H1 (cell line): ENCODE data around the gene ZNF526. TPM values are rescaled to one million over a fixed set of nuclear protein-coding genes. Genes with fewer than 3 reads are reported as not detected.

Experiments
- CTCF ChIA-PET: fragments of 300-600 bp; sonication (Branson Sonifier 250); formaldehyde crosslinking; loops from one replicate; lab custom pipeline; 2021; ENCODE audit not compliant: partially characterized antibody; lab: Charles Lee
- POLR2A ChIA-PET: fragments of 300-600 bp; sonication (Branson Sonifier 250); formaldehyde crosslinking; loops from one replicate; lab custom pipeline; 2021; ENCODE audit warnings: inconsistent platforms; ENCODE audit not compliant: partially characterized antibody; lab: Charles Lee
- DNase-seq, 2 experiments: peaks; one replicate each; pipeline versions ENCODE4 v3.0.0 to v3.0.0-alpha.2; 2010 to 2022; ENCODE audit warnings: low spot score in 2 of 2, low read depth in 1 of 2, mixed read lengths in 1 of 2
- FAIRE-seq: peaks from 2 replicates; lab custom pipeline; 2011; peaks lifted over from hg19 to GRCh38; lab: Jason Lieb, UNC
- H2AFZ ChIP-seq: 2 replicates; pipeline ENCODE4 v1.8.1; 2012; ENCODE audit warnings: low read length, inconsistent platforms
- H2AK5ac ChIP-seq: 2 replicates; pipeline ENCODE4 v1.6.1; 2013; ENCODE audit warnings: low read depth, low read length
- H2BK120ac ChIP-seq: replicated peaks from 2 replicates; pipeline ENCODE3; 2013; ENCODE audit warnings: low read depth, low read length, inconsistent platforms
- H2BK12ac ChIP-seq: 2 replicates; pipeline ENCODE4 v1.6.1; 2013; ENCODE audit warnings: low read depth, low read length
- H2BK15ac ChIP-seq: 2 replicates; pipeline ENCODE4 v1.6.1; 2013; ENCODE audit warnings: low read length
- H2BK20ac ChIP-seq: 2 replicates; pipeline ENCODE4 v1.6.1; 2013; ENCODE audit warnings: low read length
- H2BK5ac ChIP-seq: 2 replicates; pipeline ENCODE4 v1.6.1; 2013; ENCODE audit warnings: low read depth, low read length
- H3K14ac ChIP-seq: 2 replicates; pipeline ENCODE4 v1.6.1; 2013; ENCODE audit warnings: inconsistent platforms; ENCODE audit not compliant: insufficient read length
- H3K18ac ChIP-seq: 2 replicates; pipeline ENCODE4 v1.6.1; 2013; ENCODE audit warnings: low read length; ENCODE audit errors: extremely low read depth
- H3K23ac ChIP-seq: 2 replicates; pipeline ENCODE4 v1.6.1; 2013; ENCODE audit warnings: inconsistent platforms; ENCODE audit not compliant: insufficient read length
- H3K23me2 ChIP-seq: 2 replicates; pipeline ENCODE4 v1.6.1; 2013; ENCODE audit warnings: low read depth, low read length
- H3K27ac ChIP-seq: 2 replicates; pipeline ENCODE4 v1.6.1; 2011; ENCODE audit warnings: low read depth, low read length, inconsistent platforms
- H3K27me3 ChIP-seq, 4 experiments: replicated peaks in 1 of 4; 1 replicate in 1 of 4; 2 replicates in 3 of 4; pipeline versions ENCODE4 v1.6.1 to v1.8.1; 2011 to 2013; ENCODE audit warnings: low read length in 3 of 4, mild to moderate bottlenecking in 3 of 4, inconsistent platforms in 2 of 4, mixed read lengths in 2 of 4, moderate library complexity in 1 of 4; ENCODE audit not compliant: control insufficient read depth in 3 of 4, insufficient read depth in 3 of 4; ENCODE audit errors: extremely low read depth in 1 of 4
- H3K36me3 ChIP-seq, 4 experiments: 2 replicates each; pipeline versions ENCODE4 v1.6.1 to v1.8.1; 2011 to 2013; ENCODE audit warnings: mild to moderate bottlenecking in 4 of 4, low read length in 3 of 4, moderate library complexity in 2 of 4, control low read depth in 1 of 4, inconsistent platforms in 1 of 4; ENCODE audit not compliant: insufficient read depth in 4 of 4, control insufficient read depth in 2 of 4
- H3K4ac ChIP-seq: replicated peaks from 2 replicates; pipeline ENCODE3; 2013; ENCODE audit warnings: low read length, low read depth, mixed read lengths, inconsistent platforms; ENCODE audit not compliant: insufficient read length
- H3K4me1 ChIP-seq, 4 experiments: replicated peaks in 1 of 4; 1 replicate in 1 of 4; 2 replicates in 3 of 4; pipeline versions ENCODE4 v1.6.1 to v1.8.1; 2011 to 2013; ENCODE audit warnings: low read length in 3 of 4, inconsistent platforms in 2 of 4, mixed read lengths in 1 of 4; ENCODE audit not compliant: insufficient read depth in 4 of 4, control insufficient read depth in 3 of 4
- H3K4me2 ChIP-seq, 2 experiments: 2 replicates each; pipeline versions ENCODE4 v1.6.1 to v1.8.1; 2011 to 2013; ENCODE audit warnings: low read depth in 2 of 2, low read length in 2 of 2, control low read depth in 1 of 2, inconsistent platforms in 1 of 2, mild to moderate bottlenecking in 1 of 2; ENCODE audit not compliant: insufficient read depth in 1 of 2
- H3K4me3 ChIP-seq, 4 experiments: fragments of 200-600, 300-600 bp in 1 of 4; sonication (generic), shearing (Covaris generic), sonication (Bioruptor Twin) in 1 of 4; 2 replicates each; pipeline versions ENCODE4 v1.5.1 to v1.8.1; 2011 to 2016; ENCODE audit warnings: low read length in 4 of 4, low read depth in 3 of 4, control low read depth in 2 of 4, inconsistent platforms in 2 of 4, mild to moderate bottlenecking in 2 of 4, mixed read lengths in 1 of 4, moderate library complexity in 1 of 4; ENCODE audit not compliant: insufficient read depth in 2 of 4; ENCODE audit errors: extremely low read depth in 1 of 4
- H3K56ac ChIP-seq: replicated peaks from 2 replicates; pipeline ENCODE3; 2013; ENCODE audit warnings: low read depth, mild to moderate bottlenecking, mixed read lengths, low read length, inconsistent platforms; ENCODE audit not compliant: insufficient read length
- H3K79me1 ChIP-seq: 2 replicates; pipeline ENCODE4 v1.6.1; 2013; ENCODE audit warnings: low read depth, low read length, control low read depth
- H3K79me2 ChIP-seq, 2 experiments: 2 replicates each; pipeline versions ENCODE4 v1.6.1 to v1.8.1; 2012 to 2013; ENCODE audit warnings: low read length in 2 of 2, mild to moderate bottlenecking in 2 of 2, inconsistent platforms in 1 of 2; ENCODE audit not compliant: insufficient read depth in 2 of 2, control insufficient read depth in 1 of 2
- H3K9ac ChIP-seq, 4 experiments: replicated peaks in 1 of 4; 1 replicate in 1 of 4; 2 replicates in 3 of 4; pipeline versions ENCODE4 v1.6.1 to v1.8.1; 2011 to 2013; ENCODE audit warnings: low read depth in 3 of 4, low read length in 3 of 4, control low read depth in 2 of 4, mild to moderate bottlenecking in 2 of 4, moderate library complexity in 2 of 4, inconsistent platforms in 1 of 4; ENCODE audit errors: extremely low read depth in 1 of 4
- H3K9me3 ChIP-seq, 2 experiments: 2 replicates each; pipeline versions ENCODE4 v1.6.1 to v1.8.1; 2012 to 2013; ENCODE audit warnings: mild to moderate bottlenecking in 2 of 2, moderate library complexity in 2 of 2, control low read depth in 1 of 2, inconsistent platforms in 1 of 2, low read depth in 1 of 2, low read length in 1 of 2, mixed read lengths in 1 of 2; ENCODE audit not compliant: insufficient read depth in 2 of 2
- H4K20me1 ChIP-seq, 2 experiments: replicated peaks in 1 of 2; 2 replicates each; pipeline versions ENCODE3 to v1.8.1; 2011 to 2013; ENCODE audit warnings: inconsistent platforms in 2 of 2, low read length in 2 of 2, mild to moderate bottlenecking in 1 of 2; ENCODE audit not compliant: insufficient read depth in 2 of 2, control insufficient read depth in 1 of 2
- H4K5ac ChIP-seq: 2 replicates; pipeline ENCODE4 v1.6.1; 2013; ENCODE audit warnings: low read length, low read depth, mixed read lengths, inconsistent platforms; ENCODE audit not compliant: insufficient read length
- H4K8ac ChIP-seq: 2 replicates; pipeline ENCODE4 v1.8.0; 2013; ENCODE audit warnings: mild to moderate bottlenecking, moderate library complexity, low read length, inconsistent platforms; ENCODE audit not compliant: insufficient read depth; ENCODE audit errors: extremely low read depth
- H4K91ac ChIP-seq: replicated peaks from 2 replicates; pipeline ENCODE3; 2013; ENCODE audit warnings: low read length, mixed read lengths, inconsistent platforms; ENCODE audit not compliant: insufficient read length
- ASH2L ChIP-seq: fragments of 200-600, 300-600 bp; sonication (generic); IDR thresholded peaks from one replicate; pipeline ENCODE4 v1.7.1; 2017; ENCODE audit warnings: low read length
- BACH1 ChIP-seq: IDR thresholded peaks from 2 replicates; pipeline ENCODE4 v1.6.1; 2012; ENCODE audit warnings: low read length, improper control_type of control experiment
- CBX5 ChIP-seq: fragments of 300-800, 300-1000 bp; sonication (generic); IDR thresholded peaks from 2 replicates; pipeline ENCODE4 v1.7.1; 2016; ENCODE audit warnings: antibody characterized with exemption, low read length, low read depth
- CHD1 ChIP-seq: IDR thresholded peaks from 2 replicates; pipeline ENCODE4 v1.6.1; 2012; ENCODE audit warnings: low read depth, low read length, improper control_type of control experiment
- CHD2 ChIP-seq: IDR thresholded peaks from 2 replicates; pipeline ENCODE4 v1.6.1; 2012; ENCODE audit warnings: low read length, improper control_type of control experiment
- EP300 ChIP-seq, 2 experiments: IDR thresholded peaks; 1 replicate in 1 of 2; 2 replicates in 1 of 2; pipeline ENCODE4 v1.6.1; 2011 to 2012; ENCODE audit warnings: low read depth in 2 of 2, low read length in 2 of 2, mild to moderate bottlenecking in 2 of 2, borderline replicate concordance in 1 of 2, inconsistent platforms in 1 of 2, moderate library complexity in 1 of 2
- KDM1A ChIP-seq: fragments of 200-600, 300-600 bp; sonication (generic); IDR thresholded peaks from 2 replicates; pipeline ENCODE4 v1.7.1; 2016; ENCODE audit warnings: mild to moderate bottlenecking, low read length, borderline replicate concordance
- MAX ChIP-seq: IDR thresholded peaks from 2 replicates; pipeline ENCODE4 v1.6.1; 2012; ENCODE audit warnings: inconsistent platforms
- RFX5 ChIP-seq: IDR thresholded peaks from 2 replicates; pipeline ENCODE4 v1.6.1; 2011; ENCODE audit warnings: low read depth, low read length, improper control_type of control experiment, borderline replicate concordance
- SP2 ChIP-seq: IDR thresholded peaks from 2 replicates; pipeline ENCODE4 v1.6.1; 2012; ENCODE audit warnings: mild to moderate bottlenecking, low read length, inconsistent platforms
- TAF1 ChIP-seq: IDR thresholded peaks from 2 replicates; pipeline ENCODE4 v1.6.1; 2011; ENCODE audit warnings: mild to moderate bottlenecking, low read depth, low read length
- WGBS, 2 experiments: shearing (Covaris generic) in 1 of 2; methylation state at CpG; one replicate each; pipeline versions ENCODE4 v1.1.6 to v1.1.7; 2013 to 2015; ENCODE audit warnings: low lambda C conversion rate in 2 of 2, mixed read lengths in 2 of 2, inconsistent platforms in 1 of 2, low coverage in 1 of 2, missing lambda C conversion rate in 1 of 2; ENCODE audit not compliant: insufficient replicate concordance in 2 of 2, insufficient coverage in 1 of 2, insufficient read length in 1 of 2; ENCODE audit errors: extremely low coverage in 1 of 2, missing lambda C conversion rate in 1 of 2; 5-methylcytosine and 5-hydroxymethylcytosine counted together
- polyA plus RNA-seq, 7 experiments: library from polyadenylated mRNA; depleted of rRNA in 3 of 7; stranded (reverse) in 5 of 7; unstranded in 2 of 7; fragments of >200 nt in 5 of 7; fragments of 200-250 nt in 2 of 7; gene quantifications; 1 replicate in 5 of 7; 2 replicates in 1 of 7; 4 replicates in 1 of 7; pipeline versions ENCODE4 v1.2.1 to v1.2.3, GENCODE V29; 2011 to 2013; ENCODE audit warnings: missing spikeins in 2 of 7, mixed read lengths in 2 of 7
- total RNA-seq: library from RNA; stranded (reverse); fragmentation: NEBNext Ultra II Directional; extraction: Animal tissue kit (Norgen Biotek cat#: 25700); gene quantifications from 2 replicates; pipeline ENCODE4 v1.2.1, GENCODE V29; 2021

The ZNF526 gene
- total and polyA plus RNA-seq, 2 of the 8 experiments (the other 6 are each of a cell fraction or from before 2014, with no cell fraction given) = 8.4 to 14.1 TPM

GRCh38 chr19:42216653-42217519 lies 3.2 kb upstream of the ZNF526 start:
- no peak overlapping the region for H2BK20ac ChIP-seq
- no peak overlapping the region for H3K23ac ChIP-seq
- no peak for FAIRE-seq
- DNase-seq = peak in 1 of 2 experiments; percentile 85
- peaks cover 13% of the 10 kb centered on the region for H3K79me1 ChIP-seq
- H2AFZ ChIP-seq = no peak overlapping the region
- H4K91ac ChIP-seq = peak overlapping the region; percentile 51
- peak overlapping the region; percentile 76 for H3K27ac ChIP-seq
- H2BK15ac ChIP-seq = peak overlapping the region; percentile 88
- H3K4me1 ChIP-seq = peaks cover 3 to 11% (median 8%) of the 10 kb centered on the region in 4 experiments; a peak in 6 of 7 replicates
- peak overlapping the region; percentile 96 for H3K18ac ChIP-seq
- peaks cover 25 to 54% of the 10 kb centered on the region in 2 experiments for H3K79me2 ChIP-seq
- WGBS, 2 experiments = 2% methylated on average over 48 of the region's 79 CpGs; no CpG with 5 or more reads in 1 of the 2 experiments
- no peak overlapping the region for H2AK5ac ChIP-seq
- no peak overlapping the region for H2BK120ac ChIP-seq
- H3K4me2 ChIP-seq = peak overlapping the region; percentile 74 to 99
- ChIA-PET CTCF (interaction anchor here (0.6 to 1.9 kb wide), 8 partner anchors 13 to 343 kb away, joined by 3 to 7 read pairs (median 3); no protein-coding TSS in a partner anchor), POLR2A (interaction anchor here (0.6 to 1.8 kb wide), 22 partner anchors 9 to 244 kb away, joined by 3 to 7 read pairs (median 4); partner anchors contain the start of genes PAFAH1B3 and PRR19)
- peak overlapping the region; percentile 81 for H4K8ac ChIP-seq
- no peak overlapping the region for H3K14ac ChIP-seq
- no peak overlapping the region for H3K4ac ChIP-seq
- peak overlapping the region; percentile 89 for H3K56ac ChIP-seq
- peak overlapping the region; percentile 90 for H4K5ac ChIP-seq
- H3K9ac ChIP-seq = peak overlapping the region; percentile 38 to 82 (median 75)
- no peaks in the 10 kb centered on the region for H3K27me3 ChIP-seq
- peak overlapping the region; percentile 76 to 96 (median 88) for H3K4me3 ChIP-seq
- peaks cover 0 to 27% (median 8%) of the 10 kb centered on the region in 4 experiments; a peak in 6 of 8 replicates for H3K36me3 ChIP-seq
- H2BK5ac ChIP-seq = peak overlapping the region; percentile 84
- peaks cover 14 to 19% of the 10 kb centered on the region in 2 experiments for H4K20me1 ChIP-seq
- no peak overlapping the region for H2BK12ac ChIP-seq
- no peaks in the 10 kb centered on the region for H3K9me3 ChIP-seq
- peaks cover 18% of the 10 kb centered on the region; the same call in 1 of the 2 replicates for H3K23me2 ChIP-seq
- TF ChIP-seq BACH1 (no peak), CHD1 (peak; percentile 76; the same call in 1 of the 2 replicates), EP300 (IDR thresholded peaks at IDR 0.05; ENCODE audit: borderline replicate concordance in 1 of 2, low read depth in 2 of 2, low read length in 2 of 2) (peak in 1 of 2 experiments; percentile 77; a peak in 2 of 3 replicates), ASH2L (peak; percentile 19), RFX5 (peak; percentile 7; the same call in 1 of the 2 replicates), KDM1A (peak; percentile 25; the same call in 1 of the 2 replicates), CBX5 (no peak), TAF1 (peak; percentile 65; the same call in 1 of the 2 replicates), SP2 (no peak), CHD2 (no peak), MAX (peak; percentile 63)
